Measurements from ENCODE around the gene PHACTR2.

PHACTR2 gene

DNA sequence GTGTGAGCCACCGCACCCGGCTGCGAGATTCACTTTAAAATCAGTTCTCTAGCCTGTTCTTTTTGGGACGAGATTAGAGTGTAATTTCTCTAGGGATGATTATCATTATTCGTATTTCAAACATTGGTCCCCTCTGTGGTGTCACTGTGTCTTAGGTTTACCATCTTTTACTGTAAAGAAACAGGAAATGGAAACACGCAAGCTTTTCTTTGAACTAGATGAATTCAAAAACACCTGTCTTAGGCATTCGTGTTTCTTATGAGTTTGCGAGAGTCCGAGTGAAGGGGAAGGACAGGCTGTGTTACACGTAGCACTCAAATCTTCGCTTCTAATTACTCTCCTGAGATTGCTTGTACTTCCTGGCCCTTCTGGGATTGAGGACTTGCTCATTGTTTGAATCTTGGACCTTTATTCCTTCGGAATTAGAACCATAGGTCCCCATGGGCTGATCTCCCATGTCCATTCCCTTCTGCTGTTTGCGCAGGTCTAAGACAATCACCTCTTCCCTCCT, 61.6 kb downstream of the PHACTR2 start:
- DNase-seq (ENCODE audit: low read depth in 1 of 2, low spot score in 1 of 2) = no peak

DNA sequence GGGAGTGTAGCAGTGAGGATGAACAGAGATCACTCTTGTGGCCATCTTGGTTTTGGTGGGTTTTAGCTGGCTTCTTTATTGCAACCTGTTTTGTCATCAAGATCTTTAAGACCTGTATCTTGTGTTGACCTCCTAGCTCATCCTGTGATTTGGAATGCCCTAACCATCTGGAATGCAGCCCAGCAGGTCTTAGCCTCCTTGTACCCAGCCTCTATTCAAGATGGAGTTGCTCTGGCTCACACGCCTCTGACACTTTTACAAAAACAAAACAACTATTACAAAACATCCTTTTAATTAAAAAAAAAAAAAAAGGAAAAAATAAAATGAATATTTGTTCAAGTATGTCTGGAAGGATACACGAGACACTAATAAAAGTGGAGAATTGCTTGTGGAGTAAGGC, 62.4 kb downstream of the PHACTR2 start:
- DNase-seq (ENCODE audit: low read depth in 1 of 2, low spot score in 1 of 2) = no peak

DNA sequence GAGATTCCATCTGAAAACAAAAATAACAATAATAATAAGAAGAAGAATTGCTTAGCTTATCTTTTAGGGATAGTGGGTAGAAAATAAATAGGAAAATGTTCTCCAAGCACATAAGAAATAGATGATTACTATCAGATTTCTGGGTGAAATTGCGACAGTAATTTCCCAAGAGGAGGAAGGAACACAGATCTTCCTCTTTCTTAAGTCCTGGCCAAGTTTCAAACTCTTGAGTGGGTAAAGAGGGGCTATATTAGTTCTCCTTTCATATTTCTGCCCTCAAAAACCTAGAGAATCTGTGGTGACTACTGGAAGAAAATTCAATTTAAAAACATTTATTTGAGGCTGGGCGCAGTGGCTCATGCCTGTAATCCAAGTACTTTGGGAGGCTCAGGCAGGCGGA, 63.7 kb downstream of the PHACTR2 start:
- no peak for DNase-seq (ENCODE audit: low read depth in 1 of 2, low spot score in 1 of 2)

DNA sequence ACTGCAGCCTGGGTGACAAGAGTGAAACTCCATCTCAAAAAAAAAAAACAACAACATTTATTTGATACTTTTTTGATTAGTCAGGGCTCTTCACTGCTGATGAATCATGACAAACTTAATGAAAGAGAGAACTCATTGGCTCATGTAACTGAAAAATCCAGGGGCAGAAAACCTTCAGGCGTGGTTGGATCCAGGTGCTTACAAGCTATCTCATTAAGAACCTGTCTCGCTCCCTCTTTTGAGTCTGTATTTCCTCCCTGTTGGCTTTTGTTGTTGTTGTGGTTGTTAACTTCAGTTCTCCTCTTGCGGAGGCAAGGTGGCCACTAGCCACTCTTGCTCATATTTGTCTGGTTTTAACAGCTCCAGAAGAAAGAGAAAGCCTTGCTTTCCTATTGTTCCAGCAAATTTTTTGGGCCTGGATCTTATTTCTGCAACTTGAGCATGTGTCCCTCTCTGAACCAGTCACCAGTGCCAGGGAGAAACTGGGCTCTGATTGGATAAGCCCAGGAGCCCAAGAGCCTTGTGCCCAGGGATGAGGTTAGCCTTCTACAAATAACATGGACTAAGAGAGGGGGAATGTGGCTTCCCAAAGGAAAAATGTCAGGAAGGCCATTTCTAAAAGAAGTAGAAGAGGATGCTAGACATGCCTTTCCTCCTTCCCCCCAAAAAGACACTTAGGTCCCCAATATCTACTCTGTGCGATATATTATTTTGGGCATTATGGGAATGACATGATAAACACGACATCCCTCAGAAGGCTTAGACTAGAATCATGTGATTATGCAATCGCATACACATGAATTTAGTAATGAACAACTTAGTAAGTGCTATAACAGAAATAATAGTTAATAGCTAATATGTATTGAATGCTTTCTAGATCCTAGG, 64.5 kb downstream of the PHACTR2 start:
- DNase-seq (ENCODE audit: low read depth in 1 of 2, low spot score in 1 of 2) = no peak

- no peak for DNase-seq (ENCODE audit: low read depth in 1 of 2, low spot score in 1 of 2)
Measured at GRCh38 chr6:143742955-143743255, 65.1 kb downstream of the PHACTR2 start.

DNA sequence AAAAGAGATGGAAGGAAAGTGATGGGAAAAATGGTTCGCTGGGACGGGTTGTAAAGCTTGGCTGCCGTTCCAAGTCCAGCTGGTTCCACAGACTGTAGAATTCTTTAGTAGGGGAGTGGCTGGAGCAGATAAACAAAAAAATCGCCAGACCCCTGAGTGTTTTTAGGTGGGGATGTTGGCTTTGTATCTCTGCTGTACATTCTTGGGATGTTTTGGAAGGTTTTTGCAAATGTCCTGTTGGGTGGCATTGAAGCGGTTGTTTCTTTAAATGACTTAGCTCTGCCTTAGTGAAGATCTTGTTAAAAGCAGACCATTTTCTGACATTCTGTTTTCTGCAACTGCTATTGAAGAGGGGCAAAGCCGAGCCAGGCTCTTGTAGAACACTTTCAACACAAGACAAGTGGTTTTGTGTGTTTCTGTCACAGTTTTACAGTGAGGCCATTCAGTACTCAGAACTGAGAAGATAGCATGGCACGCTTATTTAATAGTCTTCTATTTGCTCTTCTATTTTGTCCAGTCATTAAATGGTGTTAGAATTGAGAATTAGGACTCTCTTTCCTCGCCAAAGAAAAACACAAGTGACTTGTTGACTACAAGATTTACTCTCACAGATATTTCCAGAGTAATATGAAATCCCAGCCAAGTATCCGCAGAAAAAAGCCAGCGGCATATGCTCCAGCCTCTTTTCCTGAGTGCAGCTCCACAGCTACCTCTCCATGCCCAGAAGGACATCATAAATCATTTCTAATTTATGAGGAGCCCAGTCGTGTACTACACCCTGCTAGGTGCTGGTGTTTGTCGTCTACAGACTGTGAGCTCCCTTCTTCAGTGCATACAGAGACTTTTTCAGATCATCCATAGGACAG, 65.8 kb downstream of the PHACTR2 start:
- no peak for DNase-seq (ENCODE audit: low read depth in 1 of 2, low spot score in 1 of 2)

DNA sequence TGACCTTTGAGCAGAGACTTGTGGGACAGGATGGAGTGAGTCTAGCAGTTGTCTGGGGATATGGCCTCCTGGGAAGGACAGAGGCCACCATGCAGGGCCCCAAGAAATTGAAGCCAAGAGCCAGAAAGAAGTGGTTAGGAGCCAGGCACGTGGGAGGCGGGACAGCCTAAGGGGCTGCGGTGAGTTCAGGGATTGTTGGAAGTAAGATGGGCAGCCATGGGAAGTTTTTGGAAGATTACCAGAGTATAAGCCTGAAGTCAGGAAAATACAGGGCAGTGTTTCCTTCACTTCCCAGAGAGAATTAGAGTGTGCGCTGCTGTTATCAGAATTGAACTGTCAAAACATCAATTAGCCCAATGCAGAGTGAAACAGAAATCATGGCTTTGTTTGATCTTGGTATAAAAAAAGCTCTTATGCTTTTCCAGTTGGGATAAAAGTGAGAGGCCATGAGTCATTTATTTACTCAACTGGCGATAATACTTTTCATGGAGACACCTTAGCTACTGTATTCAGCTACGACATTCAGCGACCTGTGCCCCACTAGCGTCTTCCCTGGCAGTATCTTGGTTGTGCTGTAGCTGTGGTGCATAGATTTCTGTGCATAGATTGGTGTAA, 66.9 kb downstream of the PHACTR2 start:
- no peak for DNase-seq (ENCODE audit: low read depth in 1 of 2, low spot score in 1 of 2)

DNA sequence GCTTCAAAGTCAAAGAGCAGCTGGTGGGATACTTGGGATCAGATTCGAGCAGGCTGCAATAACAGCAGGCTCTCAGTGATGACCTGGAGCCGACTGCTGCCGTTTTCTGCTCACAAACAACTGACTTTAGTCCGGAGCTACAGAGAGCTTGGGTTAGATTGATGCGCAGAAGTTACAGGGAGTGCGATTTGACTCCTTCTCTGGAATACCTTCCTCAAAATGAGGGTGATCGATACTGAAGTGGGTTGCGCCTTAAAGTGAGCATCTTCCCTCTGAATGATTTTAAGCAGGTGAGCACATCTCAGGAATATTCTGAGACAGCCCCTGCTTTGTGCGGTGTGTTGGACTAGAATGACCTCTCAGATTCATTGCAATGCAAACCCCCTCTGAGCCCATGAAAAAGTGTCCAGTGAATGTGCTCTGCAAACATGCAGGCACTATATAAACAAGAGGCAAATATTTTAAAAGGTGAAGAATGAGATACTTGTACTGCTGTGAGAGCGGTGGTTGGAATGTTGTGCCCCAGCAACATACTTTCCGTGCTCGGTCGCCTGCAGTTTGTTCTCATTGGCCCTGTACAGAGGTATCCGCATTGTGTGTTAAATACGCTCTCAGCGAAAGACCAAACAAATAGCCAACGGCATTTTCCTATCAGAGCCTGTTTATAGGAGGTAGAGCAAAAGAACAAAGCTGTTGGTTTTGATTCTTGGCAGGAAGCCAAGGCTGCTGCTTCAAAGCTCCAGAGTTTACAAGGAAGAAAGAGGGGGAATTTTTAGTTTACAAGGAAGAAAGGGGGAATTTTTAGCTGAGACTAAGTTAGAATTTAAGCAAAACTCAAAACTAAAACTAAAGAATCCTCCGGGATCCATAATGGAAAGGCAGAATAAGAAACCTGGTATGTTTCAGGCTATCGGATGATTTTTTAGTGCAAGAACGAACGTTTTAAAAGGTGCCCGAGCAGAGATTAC, 67.7 kb downstream of the PHACTR2 start:
- DNase-seq (ENCODE audit: low read depth in 1 of 2, low spot score in 1 of 2) = no peak

GRCh38 chr6:143746202-143747119, 68.7 kb downstream of the PHACTR2 start:
- no peak for DNase-seq (ENCODE audit: low read depth in 1 of 2, low spot score in 1 of 2)

- no peak for DNase-seq (ENCODE audit: low read depth in 1 of 2, low spot score in 1 of 2)
Measured at GRCh38 chr6:143747347-143747842, 69.6 kb downstream of the PHACTR2 start.

- no peak for DNase-seq (ENCODE audit: low read depth in 1 of 2, low spot score in 1 of 2)
Measured at GRCh38 chr6:143749891-143750290, 72.1 kb downstream of the PHACTR2 start.

DNA sequence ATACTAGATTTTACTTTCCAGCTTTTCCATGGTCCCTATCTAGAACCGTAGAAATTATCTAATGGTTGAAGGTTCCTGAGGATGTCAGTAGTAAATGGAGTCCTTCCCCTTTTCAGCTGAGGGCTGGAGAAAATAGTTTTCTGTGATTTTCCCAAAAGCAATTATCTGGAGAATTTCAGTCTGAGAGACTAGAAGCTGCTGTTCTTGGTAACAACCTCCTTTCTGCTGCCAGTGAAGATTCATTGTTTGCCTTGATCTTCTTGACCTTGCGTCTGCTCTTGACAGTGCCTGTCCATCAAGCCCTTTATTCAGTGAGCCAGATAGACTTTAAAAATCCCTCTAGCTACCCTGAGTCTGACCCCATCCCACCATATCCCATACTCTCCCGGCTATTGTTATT, 73.1 kb downstream of the PHACTR2 start:
- no peak for DNase-seq (ENCODE audit: low read depth in 1 of 2, low spot score in 1 of 2)

DNA sequence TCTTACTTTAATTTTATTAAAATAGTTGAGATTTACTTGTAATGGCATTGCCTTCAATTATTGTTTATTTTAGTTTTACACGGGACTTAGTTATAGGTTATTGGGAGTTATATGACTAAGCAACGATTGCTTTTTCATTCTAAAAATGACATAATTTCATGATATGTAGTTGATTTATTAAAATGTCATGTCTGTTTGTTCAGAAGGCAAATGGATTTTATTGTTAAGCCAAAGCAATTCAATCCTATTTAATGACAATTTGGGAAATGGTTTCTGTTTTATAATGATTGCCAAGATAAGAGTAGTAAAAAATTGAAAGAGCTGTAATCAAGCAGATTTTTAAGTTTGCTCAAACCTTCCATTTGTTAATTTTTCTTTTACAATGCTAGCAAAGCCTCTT, 74.7 kb downstream of the PHACTR2 start:
- DNase-seq (ENCODE audit: low read depth in 1 of 2, low spot score in 1 of 2) = no peak

DNA sequence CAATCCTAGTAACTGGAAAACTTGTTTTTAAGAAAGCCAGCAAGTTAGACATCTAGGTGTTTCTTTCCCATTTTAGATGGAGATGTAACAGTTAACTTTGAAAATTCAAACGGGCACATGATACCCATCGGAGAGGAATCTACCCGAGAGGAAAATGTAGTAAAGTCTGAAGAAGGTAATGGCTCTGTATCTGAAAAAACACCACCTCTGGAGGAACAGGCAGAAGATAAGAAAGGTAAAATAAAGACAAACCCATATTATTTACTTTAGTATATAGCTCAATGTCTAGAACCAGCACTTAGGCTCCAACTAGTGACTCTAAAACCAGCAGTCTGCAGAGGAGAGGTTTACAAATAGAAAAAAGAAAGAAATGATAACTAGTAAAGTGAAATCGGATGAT, 75.9 kb downstream of the PHACTR2 start:
- DNase-seq (ENCODE audit: low read depth in 1 of 2, low spot score in 1 of 2) = no peak

- no peak for DNase-seq (ENCODE audit: low read depth in 1 of 2, low spot score in 1 of 2)
Measured at GRCh38 chr6:143754204-143754603, 76.4 kb downstream of the PHACTR2 start.

DNA sequence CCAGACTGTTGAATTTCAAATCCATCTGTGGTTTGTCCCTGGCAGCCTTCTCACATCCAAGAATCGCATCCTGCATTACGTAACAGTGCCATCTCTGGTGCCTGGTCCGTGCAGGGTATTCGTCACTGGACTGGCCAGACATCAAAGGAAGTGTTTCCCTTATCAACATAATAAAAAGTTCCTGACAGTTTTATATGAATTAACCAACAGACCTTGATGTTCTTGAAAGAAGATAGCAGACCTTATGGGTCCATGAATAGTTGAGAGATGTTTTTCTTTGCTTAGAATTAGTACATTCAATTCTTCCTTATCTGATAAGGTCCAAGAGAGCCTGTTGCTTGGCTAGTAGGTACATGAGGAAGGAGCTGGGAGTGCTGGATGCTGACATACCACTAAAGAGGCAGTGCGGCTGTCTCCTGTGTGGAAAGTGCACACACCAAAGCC, 77.6 kb downstream of the PHACTR2 start:
- DNase-seq (ENCODE audit: low read depth in 1 of 2, low spot score in 1 of 2) = no peak

DNA sequence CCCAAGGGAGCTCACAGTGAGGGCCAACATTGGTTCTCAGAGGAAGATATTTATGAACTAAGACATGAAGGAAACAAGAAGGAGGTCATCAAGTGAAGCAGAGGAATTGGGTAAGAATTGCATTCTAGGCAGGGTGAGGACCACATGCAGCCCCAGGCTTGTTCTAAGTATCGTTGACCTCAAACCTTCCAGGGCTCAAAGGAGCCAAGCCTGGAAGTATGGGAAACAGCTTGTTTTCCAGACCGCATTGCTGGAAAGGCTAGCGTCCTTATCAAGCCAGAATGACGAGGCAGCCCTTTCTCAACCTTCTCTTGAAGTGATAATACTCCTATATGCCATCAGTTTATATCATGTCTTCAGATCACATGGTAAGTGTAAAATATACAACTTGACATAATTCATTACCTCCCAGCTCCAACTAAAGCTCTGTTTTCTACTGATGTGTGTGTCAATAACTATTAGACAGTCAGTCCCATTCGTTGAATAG, 79.6 kb downstream of the PHACTR2 start:
- DNase-seq (ENCODE audit: low read depth in 1 of 2, low spot score in 1 of 2) = no peak

GRCh38 chr6:143758551-143758950, 80.8 kb downstream of the PHACTR2 start:
- no peak for DNase-seq (ENCODE audit: low read depth in 1 of 2, low spot score in 1 of 2)

GRCh38 chr6:143759666-143760065, 81.9 kb downstream of the PHACTR2 start:
- DNase-seq (ENCODE audit: low read depth in 1 of 2, low spot score in 1 of 2) = no peak
